ENCODE results near the gene PTGES2. TPM values are rescaled to one million over a fixed set of nuclear protein-coding genes. Genes with fewer than 3 reads are reported as not detected.

Gene PTGES2
- total RNA-seq, 1 donor from 2014 or later = 58.5 TPM

DNA sequence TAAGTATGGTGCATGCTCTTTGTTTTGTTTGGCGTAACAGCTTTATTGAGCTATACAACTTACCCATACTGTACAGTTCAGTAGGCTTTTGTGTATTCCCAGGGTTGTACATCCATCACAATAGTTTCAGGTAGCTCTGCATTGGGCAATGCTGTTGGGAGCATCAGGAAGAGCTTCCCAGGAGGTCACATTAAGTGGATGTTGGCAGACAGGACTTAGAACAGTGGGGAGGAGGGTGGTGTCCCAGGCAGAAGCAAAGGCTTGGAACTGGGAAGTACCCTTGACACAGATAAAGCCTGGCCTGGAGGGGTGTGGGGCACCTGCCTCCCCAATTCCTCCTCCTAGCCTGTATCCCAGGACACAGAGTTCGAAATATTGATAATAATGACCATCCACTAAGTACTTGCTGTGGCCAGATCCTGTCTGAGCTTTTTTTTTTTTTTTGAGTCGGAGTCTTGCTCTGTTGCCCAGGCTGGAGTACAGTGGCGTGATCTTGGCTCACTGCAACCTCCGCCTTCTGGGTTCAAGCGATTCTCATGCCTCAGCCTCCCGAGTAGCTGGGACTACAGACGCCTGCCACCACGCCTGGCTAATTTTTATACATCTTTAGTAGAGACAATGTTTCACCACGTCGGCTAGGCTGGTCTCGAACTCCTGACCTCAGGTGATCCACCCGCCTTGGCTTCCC is 33.8 kb upstream of the PTGES2 start:
- H3K4me3 ChIP-seq (ENCODE audit: low read depth, low read length) = peak overlapping the region; percentile 82
- TF ChIP-seq, protein P1, sequence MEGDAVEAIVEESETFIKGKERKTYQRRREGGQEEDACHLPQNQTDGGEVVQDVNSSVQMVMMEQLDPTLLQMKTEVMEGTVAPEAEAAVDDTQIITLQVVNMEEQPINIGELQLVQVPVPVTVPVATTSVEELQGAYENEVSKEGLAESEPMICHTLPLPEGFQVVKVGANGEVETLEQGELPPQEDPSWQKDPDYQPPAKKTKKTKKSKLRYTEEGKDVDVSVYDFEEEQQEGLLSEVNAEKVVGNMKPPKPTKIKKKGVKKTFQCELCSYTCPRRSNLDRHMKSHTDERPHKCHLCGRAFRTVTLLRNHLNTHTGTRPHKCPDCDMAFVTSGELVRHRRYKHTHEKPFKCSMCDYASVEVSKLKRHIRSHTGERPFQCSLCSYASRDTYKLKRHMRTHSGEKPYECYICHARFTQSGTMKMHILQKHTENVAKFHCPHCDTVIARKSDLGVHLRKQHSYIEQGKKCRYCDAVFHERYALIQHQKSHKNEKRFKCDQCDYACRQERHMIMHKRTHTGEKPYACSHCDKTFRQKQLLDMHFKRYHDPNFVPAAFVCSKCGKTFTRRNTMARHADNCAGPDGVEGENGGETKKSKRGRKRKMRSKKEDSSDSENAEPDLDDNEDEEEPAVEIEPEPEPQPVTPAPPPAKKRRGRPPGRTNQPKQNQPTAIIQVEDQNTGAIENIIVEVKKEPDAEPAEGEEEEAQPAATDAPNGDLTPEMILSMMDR (conservative IDR thresholded peaks at IDR 0.05; ENCODE audit: low read depth, low read length) = no peak
- DNase-seq (ENCODE audit: low read depth) = no peak

GRCh38 chr9:128160603-128160987 is 33.1 kb upstream of the PTGES2 start:
- peak overlapping the region; percentile 82 for H3K4me3 ChIP-seq (ENCODE audit: low read depth, low read length)
- TF ChIP-seq, protein P1 (conservative IDR thresholded peaks at IDR 0.05; ENCODE audit: low read depth, low read length) = no peak
- no peak for DNase-seq (ENCODE audit: low read depth)

- no peak for DNase-seq (ENCODE audit: low read depth)
- TF ChIP-seq, protein P1 (conservative IDR thresholded peaks at IDR 0.05; ENCODE audit: low read depth, low read length) = no peak
- H3K4me3 ChIP-seq (ENCODE audit: low read depth, low read length) = peak within 1 kb of the TSS; percentile 82
These were observed 32.5 kb upstream of the PTGES2 start, which contains the start of gene BBLN for GRCh38 chr9:128159784-128160602. Gene BBLN, plus strand, starts transcription at chr9:128160265. Its CDS starts 143 bp downstream, at chr9:128160408.

- TF ChIP-seq, protein P1 (conservative IDR thresholded peaks at IDR 0.05; ENCODE audit: low read depth, low read length) = no peak
- no peak for DNase-seq (ENCODE audit: low read depth)
These were observed 31.9 kb upstream of the PTGES2 start for GRCh38 chr9:128159522-128159783.

GRCh38 chr9:128155736-128156500 is 28.4 kb upstream of the PTGES2 start:
- H3K4me3 ChIP-seq (ENCODE audit: low read depth, low read length) = no peak overlapping the region
- TF ChIP-seq, protein P1 (conservative IDR thresholded peaks at IDR 0.05; ENCODE audit: low read depth, low read length) = no peak
- no peak for DNase-seq (ENCODE audit: low read depth)

More at GRCh38 chr9:128159522-128159783, 31.9 kb upstream of the PTGES2 start:
- H3K4me3 ChIP-seq (ENCODE audit: low read depth, low read length) = peak overlapping the region; percentile 59

DNA sequence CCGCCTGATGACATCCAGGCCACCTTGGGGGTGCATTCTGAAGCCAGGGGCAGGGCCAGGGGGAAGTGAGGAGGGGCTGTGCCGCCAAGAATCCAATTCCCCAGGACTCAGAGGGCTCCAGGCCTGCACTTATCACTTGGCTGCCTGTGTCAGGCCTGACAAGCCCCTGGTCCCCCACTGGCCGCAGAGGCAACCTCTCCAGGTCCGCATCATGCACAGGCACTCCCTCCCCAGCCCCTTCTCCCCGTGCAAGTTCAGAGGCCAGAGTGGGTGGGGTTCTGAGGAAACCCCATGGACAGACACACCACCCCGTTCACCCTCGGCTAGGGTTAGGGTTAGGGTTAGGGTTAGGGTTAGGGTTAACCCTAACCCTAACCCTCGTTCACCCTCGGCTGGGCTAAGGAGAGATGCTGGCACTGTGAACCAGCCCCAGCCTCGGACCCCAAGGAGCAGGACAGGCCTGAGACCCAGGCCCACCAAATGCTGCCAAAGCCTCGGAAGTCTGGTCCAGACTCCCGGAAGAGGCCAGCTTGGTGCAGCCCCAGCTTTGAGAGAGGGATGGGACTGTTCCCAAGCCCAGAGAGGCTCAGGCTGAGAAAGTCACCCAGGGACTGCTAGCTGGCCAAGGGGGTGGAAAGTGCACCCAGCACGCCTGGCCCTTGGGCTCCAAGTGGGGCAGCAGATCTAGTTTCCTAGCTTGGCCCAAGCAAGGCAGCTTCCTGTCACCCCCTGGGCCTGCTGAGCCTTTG is 26.6 kb upstream of the PTGES2 start:
- no peak for DNase-seq (ENCODE audit: low read depth)
- TF ChIP-seq, protein P1 (conservative IDR thresholded peaks at IDR 0.05; ENCODE audit: low read depth, low read length) = no peak
- H3K4me3 ChIP-seq (ENCODE audit: low read depth, low read length) = no peak overlapping the region

Measured in epithelial cell of proximal tubule (primary cell).